H9 (cell line): Measurements from ENCODE around the gene CSNK1A1. TPM values are rescaled to one million over a fixed set of nuclear protein-coding genes. Genes with fewer than 3 reads are reported as not detected.

Experiments
- DNase-seq: peaks from one replicate; pipeline ENCODE4 v3.0.0-alpha.2; 2017
- H2AFZ ChIP-seq: one replicate; pipeline ENCODE4 v1.6.1; 2013; ENCODE audit warnings: mild to moderate bottlenecking, low read length, control low read depth, moderate library complexity
- H2AK5ac ChIP-seq: 2 replicates; pipeline ENCODE4 v1.6.1; 2013; ENCODE audit warnings: low read length, control low read depth, mixed read lengths; ENCODE audit not compliant: insufficient read length
- H2BK120ac ChIP-seq: one replicate; pipeline ENCODE4 v1.6.1; 2013; ENCODE audit warnings: low read depth, mild to moderate bottlenecking, low read length, control low read depth, inconsistent platforms; ENCODE audit not compliant: poor library complexity, severe bottlenecking
- H2BK12ac ChIP-seq: 2 replicates; pipeline ENCODE4 v1.6.1; 2013; ENCODE audit warnings: low read length, control low read depth, mixed read lengths, low read depth; ENCODE audit not compliant: insufficient read length
- H2BK15ac ChIP-seq: 2 replicates; pipeline ENCODE4 v1.6.1; 2013; ENCODE audit warnings: low read depth, low read length, control low read depth
- H2BK20ac ChIP-seq: one replicate; pipeline ENCODE4 v1.6.1; 2013; ENCODE audit warnings: low read depth, mild to moderate bottlenecking, low read length, control low read depth, inconsistent platforms; ENCODE audit not compliant: poor library complexity, severe bottlenecking
- H2BK5ac ChIP-seq: 2 replicates; pipeline ENCODE4 v1.6.1; 2013; ENCODE audit warnings: low read length, control low read depth, mixed read lengths; ENCODE audit not compliant: insufficient read length
- H3K14ac ChIP-seq: 2 replicates; pipeline ENCODE4 v1.6.1; 2013; ENCODE audit warnings: low read length, control low read depth; ENCODE audit not compliant: insufficient read depth
- H3K18ac ChIP-seq: 2 replicates; pipeline ENCODE4 v1.6.1; 2013; ENCODE audit warnings: low read depth, mild to moderate bottlenecking, mixed read lengths, low read length, control low read depth; ENCODE audit not compliant: insufficient read length
- H3K23ac ChIP-seq: 2 replicates; pipeline ENCODE4 v1.6.1; 2013; ENCODE audit warnings: low read length, control low read depth, mixed read lengths, low read depth; ENCODE audit not compliant: insufficient read length
- H3K23me2 ChIP-seq: 2 replicates; pipeline ENCODE4 v1.6.1; 2013; ENCODE audit warnings: low read depth, mild to moderate bottlenecking, mixed read lengths, low read length, control low read depth; ENCODE audit not compliant: insufficient read length, poor library complexity, severe bottlenecking
- H3K27ac ChIP-seq: 2 replicates; pipeline ENCODE4 v1.5.1; 2013; ENCODE audit warnings: low read length, control low read depth, mixed read lengths, low read depth; ENCODE audit not compliant: insufficient read length
- H3K27me3 ChIP-seq: 2 replicates; pipeline ENCODE4 v1.6.1; 2013; ENCODE audit warnings: low read length, control low read depth, inconsistent platforms; ENCODE audit not compliant: insufficient read depth
- H3K4ac ChIP-seq: 2 replicates; pipeline ENCODE4 v1.6.1; 2013; ENCODE audit warnings: low read depth, mild to moderate bottlenecking, control low read depth, inconsistent platforms, low read length, moderate library complexity
- H3K4me1 ChIP-seq: 2 replicates; pipeline ENCODE4 v1.6.1; 2013; ENCODE audit warnings: low read length, control low read depth, inconsistent platforms; ENCODE audit not compliant: insufficient read depth
- H3K4me2 ChIP-seq: 2 replicates; pipeline ENCODE4 v1.6.1; 2013; ENCODE audit warnings: low read length, control low read depth, mixed read lengths; ENCODE audit not compliant: insufficient read length, insufficient read depth
- H3K56ac ChIP-seq: 2 replicates; pipeline ENCODE4 v1.6.1; 2013; ENCODE audit warnings: low read depth, mild to moderate bottlenecking, mixed read lengths, low read length, control low read depth; ENCODE audit not compliant: insufficient read length
- H3K79me1 ChIP-seq: 2 replicates; pipeline ENCODE4 v1.6.1; 2013; ENCODE audit warnings: low read depth, mild to moderate bottlenecking, moderate library complexity, low read length, control low read depth, inconsistent platforms; ENCODE audit not compliant: insufficient read depth, poor library complexity, severe bottlenecking
- H3K79me2 ChIP-seq: 2 replicates; pipeline ENCODE4 v1.6.1; 2013; ENCODE audit warnings: low read length, control low read depth, inconsistent platforms; ENCODE audit not compliant: insufficient read depth
- H3K9ac ChIP-seq: 2 replicates; pipeline ENCODE4 v1.6.1; 2013; ENCODE audit warnings: low read length, control low read depth, mixed read lengths; ENCODE audit not compliant: insufficient read length; ENCODE audit errors: extremely low read depth
- H3K9me3 ChIP-seq: one replicate; pipeline ENCODE4 v1.6.1; 2013; ENCODE audit warnings: low read depth, low read length, inconsistent platforms; ENCODE audit not compliant: control insufficient read depth
- H3T11ph ChIP-seq: one replicate; pipeline ENCODE4 v1.6.1; 2013; ENCODE audit warnings: mild to moderate bottlenecking, low read length, control low read depth, inconsistent platforms
- H4K20me1 ChIP-seq: one replicate; pipeline ENCODE4 v1.6.1; 2013; ENCODE audit not compliant: control insufficient read depth, insufficient read length, insufficient read depth
- H4K5ac ChIP-seq: 2 replicates; pipeline ENCODE4 v1.6.1; 2013; ENCODE audit warnings: low read depth, mild to moderate bottlenecking, mixed read lengths, low read length, control low read depth; ENCODE audit not compliant: insufficient read length
- H4K8ac ChIP-seq: replicated peaks from 2 replicates; pipeline ENCODE4 v1.6.1; 2013; ENCODE audit warnings: low read length, control low read depth, mixed read lengths, low read depth; ENCODE audit not compliant: insufficient read length
- H4K91ac ChIP-seq: 2 replicates; pipeline ENCODE4 v1.6.1; 2013; ENCODE audit warnings: low read depth, mild to moderate bottlenecking, moderate library complexity, mixed read lengths, low read length, control low read depth; ENCODE audit not compliant: insufficient read length
- H3K27ac Mint-ChIP-seq, 3 experiments: 2 replicates in 2 of 3; 3 replicates in 1 of 3; pipeline ENCODE4 v1.8.0; 2020 to 2021; ENCODE audit warnings: mixed read lengths in 3 of 3, mild to moderate bottlenecking in 1 of 3, moderate library complexity in 1 of 3
- H3K27me3 Mint-ChIP-seq: 2 replicates; pipeline ENCODE4 v1.8.0; 2021; ENCODE audit warnings: low read depth, mild to moderate bottlenecking, moderate library complexity, mixed read lengths
- H3K36me3 Mint-ChIP-seq, 3 experiments: 2 replicates in 2 of 3; 3 replicates in 1 of 3; pipeline ENCODE4 v1.8.0; 2020 to 2021; ENCODE audit warnings: low read depth in 3 of 3, mixed read lengths in 3 of 3; ENCODE audit not compliant: insufficient read depth in 1 of 3
- H3K4me1 Mint-ChIP-seq, 2 experiments: 2 replicates each; pipeline ENCODE4 v1.8.0; 2020; ENCODE audit warnings: mixed read lengths in 2 of 2
- H3K4me3 Mint-ChIP-seq, 2 experiments: 2 replicates in 1 of 2; 3 replicates in 1 of 2; pipeline ENCODE4 v1.8.0; 2020 to 2021; ENCODE audit warnings: mild to moderate bottlenecking in 2 of 2, mixed read lengths in 2 of 2, moderate library complexity in 1 of 2
- H3K9me3 Mint-ChIP-seq, 2 experiments: 2 replicates in 1 of 2; 3 replicates in 1 of 2; pipeline ENCODE4 v1.8.0; 2020; ENCODE audit warnings: mild to moderate bottlenecking in 2 of 2, mixed read lengths in 2 of 2, moderate library complexity in 1 of 2
- WGBS: extraction: QIAGEN DNeasy Blood & Tissue Kit; methylation state at CpG from one replicate; pipeline ENCODE4 v1.1.7; 2013; ENCODE audit warnings: missing lambda C conversion rate, low lambda C conversion rate, mixed read lengths; ENCODE audit not compliant: insufficient read length; ENCODE audit errors: extremely low coverage; 5-methylcytosine and 5-hydroxymethylcytosine counted together
- total RNA-seq: library from RNA; stranded (reverse); gene quantifications from 2 replicates; pipeline ENCODE4 v1.2.1, GENCODE V29; 2021
- TF ChIP-seq, protein P1 (sequence below): fragments of 200-600 bp; sonication (generic); conservative IDR thresholded peaks from 3 replicates; pipeline ENCODE4 v1.8.0; 2021; ENCODE audit warnings: antibody characterized with exemption, mild to moderate bottlenecking

The CSNK1A1 gene
- total RNA-seq, 1 experiment from 2014 or later, result 310 TPM

DNA sequence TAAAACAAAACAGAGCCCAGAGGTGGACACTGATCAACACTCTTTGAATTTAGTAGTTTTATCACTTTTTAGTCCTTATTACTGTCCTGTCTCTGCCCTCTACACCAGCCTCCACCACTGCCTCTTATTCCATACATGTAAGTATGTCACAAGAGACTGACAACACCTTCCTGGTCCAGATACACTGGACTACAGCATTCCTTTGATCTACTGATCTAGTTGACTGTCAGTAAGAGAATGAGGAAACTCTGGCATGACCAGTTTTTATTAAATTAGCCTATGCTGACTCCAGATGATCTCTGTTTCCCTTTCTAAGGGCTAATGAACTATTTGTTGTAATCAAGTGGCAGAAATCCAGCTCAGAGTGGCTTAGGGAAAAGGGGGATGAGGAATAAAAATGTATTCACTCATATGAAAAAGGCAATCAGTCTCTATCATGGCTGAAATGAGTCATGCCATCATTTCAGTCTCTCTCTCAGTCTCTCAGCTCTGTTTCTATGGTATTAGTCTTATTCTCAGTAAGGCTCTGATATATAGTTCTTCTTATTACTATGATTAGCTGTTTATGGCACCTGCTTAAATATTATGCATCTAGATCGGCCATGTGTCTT is 35.6 kb upstream of the CSNK1A1 start:
- WGBS, result no CpG with 5 or more reads among the region's 1 CpG
- H3K27ac Mint-ChIP-seq, result no peak overlapping the region
- H3K27ac ChIP-seq, result no peak overlapping the region

More for the DNA sequence above, 35.6 kb upstream of the CSNK1A1 start:
- Histone ChIP-seq H3K23ac (no peak overlapping the region), H4K8ac (no peak overlapping the region), H4K5ac (no peak overlapping the region), H3K23me2 (no peaks in the 10 kb centered on the region), H4K20me1 (no peaks in the 10 kb centered on the region), H3K79me1 (no peaks in the 10 kb centered on the region), H2AFZ (no peak overlapping the region), H2BK120ac (no peak overlapping the region), H3K14ac (no peak overlapping the region), H2BK20ac (no peak overlapping the region), H3K9me3 (no peaks in the 10 kb centered on the region), H3K9ac (no peak overlapping the region), H2BK15ac (no peak overlapping the region), H3K56ac (no peak overlapping the region), H2BK5ac (no peak overlapping the region), H3K79me2 (no peaks in the 10 kb centered on the region), H3T11ph (no peak overlapping the region), H4K91ac (no peak overlapping the region), H3K4me1 (no peaks in the 10 kb centered on the region), H3K18ac (no peak overlapping the region), H3K27me3 (no peaks in the 10 kb centered on the region), H2AK5ac (no peak overlapping the region), H2BK12ac (no peak overlapping the region), H3K4ac (no peak overlapping the region), H3K4me2 (no peak overlapping the region)
- DNase-seq, result no peak
- Mint-ChIP-seq H3K4me3 (no peak overlapping the region), H3K4me1 (peaks cover 5 to 6% of the 10 kb centered on the region in 2 experiments), H3K9me3 (no peaks in the 10 kb centered on the region), H3K36me3 (no peaks in the 10 kb centered on the region), H3K27me3 (peaks cover 16% of the 10 kb centered on the region)
- TF ChIP-seq, protein P1, sequence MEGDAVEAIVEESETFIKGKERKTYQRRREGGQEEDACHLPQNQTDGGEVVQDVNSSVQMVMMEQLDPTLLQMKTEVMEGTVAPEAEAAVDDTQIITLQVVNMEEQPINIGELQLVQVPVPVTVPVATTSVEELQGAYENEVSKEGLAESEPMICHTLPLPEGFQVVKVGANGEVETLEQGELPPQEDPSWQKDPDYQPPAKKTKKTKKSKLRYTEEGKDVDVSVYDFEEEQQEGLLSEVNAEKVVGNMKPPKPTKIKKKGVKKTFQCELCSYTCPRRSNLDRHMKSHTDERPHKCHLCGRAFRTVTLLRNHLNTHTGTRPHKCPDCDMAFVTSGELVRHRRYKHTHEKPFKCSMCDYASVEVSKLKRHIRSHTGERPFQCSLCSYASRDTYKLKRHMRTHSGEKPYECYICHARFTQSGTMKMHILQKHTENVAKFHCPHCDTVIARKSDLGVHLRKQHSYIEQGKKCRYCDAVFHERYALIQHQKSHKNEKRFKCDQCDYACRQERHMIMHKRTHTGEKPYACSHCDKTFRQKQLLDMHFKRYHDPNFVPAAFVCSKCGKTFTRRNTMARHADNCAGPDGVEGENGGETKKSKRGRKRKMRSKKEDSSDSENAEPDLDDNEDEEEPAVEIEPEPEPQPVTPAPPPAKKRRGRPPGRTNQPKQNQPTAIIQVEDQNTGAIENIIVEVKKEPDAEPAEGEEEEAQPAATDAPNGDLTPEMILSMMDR, result no peak
